ENCODE results near the gene NUMB.

Gene NUMB

GRCh38 chr14:73236157-73236556 is 222.2 kb downstream of the NUMB start:
- Histone ChIP-seq H3K27ac (no peak overlapping the region), H3K27me3 (ENCODE audit: control insufficient read depth, insufficient read depth, low read length) (no peaks in the 10 kb centered on the region), H3K9me3 (ENCODE audit: control insufficient read depth, low read length) (no peaks in the 10 kb centered on the region), H3K4me2 (ENCODE audit: low read length) (no peak overlapping the region), H3K4me3 (ENCODE audit: low read depth, low read length) (no peak overlapping the region), H3K9ac (no peak overlapping the region), H3K4me1 (no peaks in the 10 kb centered on the region), H3K79me2 (no peaks in the 10 kb centered on the region), H3K36me3 (ENCODE audit: control insufficient read depth, insufficient read depth, low read length) (no peaks in the 10 kb centered on the region), H2AFZ (no peak overlapping the region)
- TF ChIP-seq CTCF (IDR thresholded peaks at IDR 0.05) = no peak

GRCh38 chr14:73235531-73236155 is 222.7 kb downstream of the NUMB start:
- H3K79me2 ChIP-seq = no peaks in the 10 kb centered on the region
- H3K4me1 ChIP-seq = no peaks in the 10 kb centered on the region
- no peak overlapping the region for H3K27ac ChIP-seq
- H3K36me3 ChIP-seq (ENCODE audit: control insufficient read depth, insufficient read depth, low read length) = no peaks in the 10 kb centered on the region
- H3K9me3 ChIP-seq (ENCODE audit: control insufficient read depth, low read length) = no peaks in the 10 kb centered on the region
- no peak overlapping the region for H3K4me2 ChIP-seq (ENCODE audit: low read length)
- H3K9ac ChIP-seq = no peak overlapping the region
- no peak overlapping the region for H2AFZ ChIP-seq
- H3K4me3 ChIP-seq (ENCODE audit: low read depth, low read length) = no peak overlapping the region
- TF ChIP-seq CTCF (IDR thresholded peaks at IDR 0.05) = no peak
- no peaks in the 10 kb centered on the region for H3K27me3 ChIP-seq (ENCODE audit: control insufficient read depth, insufficient read depth, low read length)

GRCh38 chr14:73234586-73235394 is 223.6 kb downstream of the NUMB start:
- Histone ChIP-seq H3K4me3 (ENCODE audit: low read depth, low read length) (no peak overlapping the region), H3K79me2 (no peaks in the 10 kb centered on the region), H3K9me3 (ENCODE audit: control insufficient read depth, low read length) (no peaks in the 10 kb centered on the region), H3K4me2 (ENCODE audit: low read length) (no peak overlapping the region), H3K36me3 (ENCODE audit: control insufficient read depth, insufficient read depth, low read length) (no peaks in the 10 kb centered on the region), H2AFZ (no peak overlapping the region), H3K27ac (no peak overlapping the region), H3K9ac (no peak overlapping the region), H3K4me1 (no peaks in the 10 kb centered on the region), H3K27me3 (ENCODE audit: control insufficient read depth, insufficient read depth, low read length) (no peaks in the 10 kb centered on the region)
- TF ChIP-seq CTCF (IDR thresholded peaks at IDR 0.05) = no peak

- H3K27me3 ChIP-seq (ENCODE audit: control insufficient read depth, insufficient read depth, low read length) = no peaks in the 10 kb centered on the region
- no peaks in the 10 kb centered on the region for H3K36me3 ChIP-seq (ENCODE audit: control insufficient read depth, insufficient read depth, low read length)
- no peak overlapping the region for H3K4me2 ChIP-seq (ENCODE audit: low read length)
- no peaks in the 10 kb centered on the region for H3K79me2 ChIP-seq
- no peak overlapping the region for H3K9ac ChIP-seq
- H2AFZ ChIP-seq = no peak overlapping the region
- TF ChIP-seq CTCF (IDR thresholded peaks at IDR 0.05) = no peak
- no peaks in the 10 kb centered on the region for H3K4me1 ChIP-seq
- H3K27ac ChIP-seq = no peak overlapping the region
- no peak overlapping the region for H3K4me3 ChIP-seq (ENCODE audit: low read depth, low read length)
- H3K9me3 ChIP-seq (ENCODE audit: control insufficient read depth, low read length) = no peaks in the 10 kb centered on the region
These were observed 224.3 kb downstream of the NUMB start for GRCh38 chr14:73234029-73234428.

Measured in parathyroid adenoma (tissue), 2 donors.